Measurements from ENCODE around the gene TULP4. TPM values are rescaled to one million over a fixed set of nuclear protein-coding genes. Genes with fewer than 3 reads are reported as not detected.

Gene TULP4
- total RNA-seq, 4 donors from 2014 or later = 59.8 to 99.2 (median 88.6) TPM

DNA sequence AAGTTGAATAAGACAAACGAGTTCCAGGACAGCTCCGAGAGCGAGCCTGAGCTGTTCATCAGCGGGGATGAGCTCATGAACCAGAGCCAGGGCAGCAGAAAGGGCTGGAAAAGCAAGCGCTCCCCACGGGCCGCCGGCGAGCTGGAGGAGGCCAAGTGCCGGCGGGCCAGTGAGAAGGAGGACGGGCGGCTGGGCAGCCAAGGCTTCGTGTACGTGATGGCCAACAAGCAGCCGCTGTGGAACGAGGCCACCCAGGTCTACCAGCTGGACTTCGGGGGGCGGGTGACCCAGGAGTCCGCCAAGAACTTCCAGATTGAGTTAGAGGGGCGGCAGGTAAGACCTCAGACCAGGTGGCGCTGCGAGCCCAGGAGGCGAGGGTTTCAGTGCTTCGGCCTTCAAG, 191.6 kb downstream of the TULP4 start:
- in situ Hi-C loops (cut with MboI; ENCODE audit: low sequenced_read_pairs in 4 of 4) = loop anchor here in 3 of 4 donors (25.0 kb wide), 1 partner anchor 292 kb away; no protein-coding TSS in a partner anchor
- intact Hi-C loops (cut with DNase I; ENCODE audit: low total_unique reads) = no loop called here

DNA sequence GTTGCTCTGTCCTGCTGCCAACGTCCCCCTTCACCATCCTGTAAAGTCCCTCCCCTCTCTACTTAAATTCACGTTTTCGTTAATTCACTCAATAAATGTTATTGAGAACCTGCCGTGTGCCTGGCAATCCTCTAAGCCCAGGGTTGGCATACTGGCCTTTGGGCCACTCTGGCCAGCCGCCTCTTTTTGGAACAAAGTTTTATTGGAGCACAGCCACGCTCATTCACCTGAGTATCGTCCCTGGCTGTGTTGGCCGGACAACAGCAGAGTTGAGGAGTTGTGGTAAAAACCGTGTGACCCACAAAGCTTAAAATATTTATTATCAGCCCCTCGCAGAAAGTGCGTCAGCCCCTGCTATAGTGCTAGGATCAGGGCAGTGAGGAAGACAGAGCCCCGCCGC, 192.9 kb downstream of the TULP4 start:
- intact Hi-C loops (cut with DNase I; ENCODE audit: low total_unique reads) = no loop called here
- Histone ChIP-seq H3K9me3 (no peaks in the 10 kb centered on the region), H3K4me3 (no peak overlapping the region), H3K27ac (no peak overlapping the region), H3K4me1 (peaks cover 0 to 6% of the 10 kb centered on the region in 2 donors), H3K27me3 (no peaks in the 10 kb centered on the region), H3K36me3 (peaks cover 0 to 24% of the 10 kb centered on the region in 2 donors)
- in situ Hi-C loops (cut with MboI; ENCODE audit: low sequenced_read_pairs in 4 of 4) = loop anchor here in 3 of 4 donors (25.0 kb wide), 1 partner anchor 293 kb away; no protein-coding TSS in a partner anchor
- ATAC-seq (no peak), DNase-seq (no peak)
- no peak for TF ChIP-seq POLR2A (IDR thresholded peaks at IDR 0.05)
- TF ChIP-seq, protein P1, sequence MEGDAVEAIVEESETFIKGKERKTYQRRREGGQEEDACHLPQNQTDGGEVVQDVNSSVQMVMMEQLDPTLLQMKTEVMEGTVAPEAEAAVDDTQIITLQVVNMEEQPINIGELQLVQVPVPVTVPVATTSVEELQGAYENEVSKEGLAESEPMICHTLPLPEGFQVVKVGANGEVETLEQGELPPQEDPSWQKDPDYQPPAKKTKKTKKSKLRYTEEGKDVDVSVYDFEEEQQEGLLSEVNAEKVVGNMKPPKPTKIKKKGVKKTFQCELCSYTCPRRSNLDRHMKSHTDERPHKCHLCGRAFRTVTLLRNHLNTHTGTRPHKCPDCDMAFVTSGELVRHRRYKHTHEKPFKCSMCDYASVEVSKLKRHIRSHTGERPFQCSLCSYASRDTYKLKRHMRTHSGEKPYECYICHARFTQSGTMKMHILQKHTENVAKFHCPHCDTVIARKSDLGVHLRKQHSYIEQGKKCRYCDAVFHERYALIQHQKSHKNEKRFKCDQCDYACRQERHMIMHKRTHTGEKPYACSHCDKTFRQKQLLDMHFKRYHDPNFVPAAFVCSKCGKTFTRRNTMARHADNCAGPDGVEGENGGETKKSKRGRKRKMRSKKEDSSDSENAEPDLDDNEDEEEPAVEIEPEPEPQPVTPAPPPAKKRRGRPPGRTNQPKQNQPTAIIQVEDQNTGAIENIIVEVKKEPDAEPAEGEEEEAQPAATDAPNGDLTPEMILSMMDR (IDR thresholded peaks at IDR 0.05 in 4 of 5, conservative IDR thresholded peaks at IDR 0.05 in 1 of 5) = no peak

More for the DNA sequence above, 191.6 kb downstream of the TULP4 start:
- Histone ChIP-seq H3K36me3 (peaks cover 0 to 24% of the 10 kb centered on the region in 2 donors), H3K9me3 (no peaks in the 10 kb centered on the region), H3K27me3 (no peaks in the 10 kb centered on the region), H3K4me3 (no peak overlapping the region), H3K27ac (no peak overlapping the region), H3K4me1 (peaks cover 0 to 13% of the 10 kb centered on the region in 2 donors)
- no peak for DNase-seq
- no peak for ATAC-seq
- TF ChIP-seq, protein P1 (IDR thresholded peaks at IDR 0.05 in 4 of 5, conservative IDR thresholded peaks at IDR 0.05 in 1 of 5) = no peak
- TF ChIP-seq POLR2A (IDR thresholded peaks at IDR 0.05) = no peak

DNA sequence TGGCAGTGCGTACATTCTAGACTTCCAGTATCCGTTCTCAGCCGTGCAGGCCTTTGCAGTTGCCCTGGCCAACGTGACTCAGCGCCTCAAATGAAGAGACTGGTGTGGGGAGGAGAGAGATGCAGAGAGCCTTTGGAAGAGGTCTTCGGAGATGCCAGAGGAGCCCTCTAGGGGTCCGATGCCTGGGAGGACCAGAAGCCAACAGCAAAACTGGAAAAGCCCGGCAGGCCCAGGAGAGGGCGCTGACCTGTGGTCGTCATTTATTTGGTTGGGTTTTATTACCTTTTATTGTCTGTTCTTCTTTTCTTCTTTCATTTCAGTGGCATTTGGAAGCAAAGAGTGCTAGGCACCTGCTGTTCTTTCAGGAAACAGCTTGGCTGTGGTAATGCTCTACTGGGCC, 194.3 kb downstream of the TULP4 start:
- ATAC-seq (no peak), DNase-seq (no peak)
- Histone ChIP-seq H3K27ac (no peak overlapping the region), H3K36me3 (peaks cover 0 to 14% of the 10 kb centered on the region in 2 donors), H3K4me1 (no peaks in the 10 kb centered on the region), H3K4me3 (no peak overlapping the region), H3K9me3 (no peaks in the 10 kb centered on the region), H3K27me3 (no peaks in the 10 kb centered on the region)
- intact Hi-C loops (cut with DNase I; ENCODE audit: low total_unique reads) (no loop called here), in situ Hi-C loops (cut with MboI; ENCODE audit: low sequenced_read_pairs in 4 of 4) (loop anchor here in 3 of 4 donors (25.0 kb wide), 1 partner anchor 294 kb away; no protein-coding TSS in a partner anchor)
- TF ChIP-seq POLR2A (IDR thresholded peaks at IDR 0.05) = no peak
- TF ChIP-seq, protein P1 (IDR thresholded peaks at IDR 0.05 in 4 of 5, conservative IDR thresholded peaks at IDR 0.05 in 1 of 5) = no peak

DNA sequence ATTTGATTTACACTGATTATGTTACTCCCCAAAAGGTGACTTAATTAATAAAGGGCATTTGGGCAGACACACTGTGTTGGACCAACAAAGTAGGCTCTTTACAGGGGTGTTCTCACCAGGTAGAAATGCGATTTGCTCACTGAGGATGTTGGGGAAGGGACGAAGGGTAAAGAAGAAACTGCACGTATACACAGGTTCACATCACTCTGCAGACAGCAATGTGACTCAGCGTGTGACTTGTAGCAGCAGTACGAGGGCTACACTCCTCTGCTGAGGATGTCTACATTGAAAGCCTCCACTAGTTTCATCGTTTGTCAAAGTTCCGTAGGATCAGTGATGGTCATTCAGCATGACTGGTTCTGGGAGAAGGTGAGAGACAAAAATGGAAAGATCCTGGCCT, 194.9 kb downstream of the TULP4 start:
- intact Hi-C loops (cut with DNase I; ENCODE audit: low total_unique reads) (no loop called here), in situ Hi-C loops (cut with MboI; ENCODE audit: low sequenced_read_pairs in 4 of 4) (loop anchor here in 3 of 4 donors (25.0 kb wide), 1 partner anchor 295 kb away; no protein-coding TSS in a partner anchor)
- Histone ChIP-seq H3K36me3 (peaks cover 0 to 10% of the 10 kb centered on the region in 2 donors), H3K4me1 (no peaks in the 10 kb centered on the region), H3K4me3 (no peak overlapping the region), H3K27me3 (no peaks in the 10 kb centered on the region), H3K27ac (no peak overlapping the region), H3K9me3 (no peaks in the 10 kb centered on the region)
- ATAC-seq (no peak), DNase-seq (no peak)
- no peak for TF ChIP-seq POLR2A (IDR thresholded peaks at IDR 0.05)

DNA sequence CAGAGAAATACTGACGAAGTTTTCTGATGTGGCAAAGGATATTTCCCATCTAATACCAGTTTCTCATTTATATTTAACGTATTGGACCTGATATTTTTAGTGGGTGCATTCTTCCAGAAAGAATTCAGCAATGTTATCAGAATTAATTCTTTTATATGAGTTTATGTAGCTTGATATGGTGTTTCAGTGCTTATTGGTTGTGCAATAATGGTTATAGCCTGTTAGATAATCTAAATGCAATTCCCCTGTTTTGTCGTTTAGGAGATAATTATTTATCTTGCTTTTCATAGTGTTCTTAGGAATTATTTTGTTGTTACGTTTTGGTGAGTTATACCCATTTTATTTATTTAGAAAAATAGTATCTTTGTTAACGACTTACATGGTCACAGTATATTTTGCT, 196.2 kb downstream of the TULP4 start:
- in situ Hi-C loops (cut with MboI; ENCODE audit: low sequenced_read_pairs in 4 of 4) = loop anchor here in 3 of 4 donors (25.0 kb wide), 1 partner anchor 296 kb away; no protein-coding TSS in a partner anchor

More for the DNA sequence above, 196.2 kb downstream of the TULP4 start:
- intact Hi-C loops (cut with DNase I; ENCODE audit: low total_unique reads) = no loop called here
- no peaks in the 10 kb centered on the region for H3K4me1 ChIP-seq
- peaks cover 0 to 6% of the 10 kb centered on the region in 2 donors for H3K36me3 ChIP-seq
- H3K27me3 ChIP-seq = no peaks in the 10 kb centered on the region
- no peak overlapping the region for H3K4me3 ChIP-seq
- no peak overlapping the region for H3K27ac ChIP-seq
- DNase-seq (no peak), ATAC-seq (no peak)
- TF ChIP-seq POLR2A (IDR thresholded peaks at IDR 0.05) = no peak
- TF ChIP-seq, protein P1 (IDR thresholded peaks at IDR 0.05 in 4 of 5, conservative IDR thresholded peaks at IDR 0.05 in 1 of 5) = no peak
- no peaks in the 10 kb centered on the region for H3K9me3 ChIP-seq

Data from gastrocnemius medialis (tissue), 4 donors.